Astrocyte (in vitro differentiated cells and primary cell): ENCODE results near the gene GP1BA. TPM values are rescaled to one million over a fixed set of nuclear protein-coding genes. Genes with fewer than 3 reads are reported as not detected.

Experiments used
- DNase-seq: peaks from one replicate; pipeline ENCODE4 v3.0.0-alpha.2; 2010; ENCODE audit warnings: low read depth
- FAIRE-seq: peaks from 2 replicates; lab custom pipeline; 2011; peaks lifted over from hg19 to GRCh38; lab: Jason Lieb, UNC
- H2AFZ ChIP-seq: 2 replicates; pipeline ENCODE4 v1.6.0; 2012; ENCODE audit warnings: low read depth, low read length, inconsistent platforms
- H3K27ac ChIP-seq: 2 replicates; pipeline ENCODE4 v1.5.1; 2011; ENCODE audit warnings: low read depth, low read length, inconsistent platforms
- H3K27me3 ChIP-seq: 2 replicates; pipeline ENCODE4 v1.6.0; 2011; ENCODE audit warnings: low read length, inconsistent platforms; ENCODE audit not compliant: insufficient read depth
- H3K36me3 ChIP-seq: 2 replicates; pipeline ENCODE4 v1.5.1; 2011; ENCODE audit warnings: low read length, inconsistent platforms; ENCODE audit not compliant: insufficient read depth
- H3K4me1 ChIP-seq: 2 replicates; pipeline ENCODE4 v1.5.1; 2011; ENCODE audit warnings: low read length, inconsistent platforms; ENCODE audit not compliant: insufficient read depth
- H3K4me2 ChIP-seq: 2 replicates; pipeline ENCODE4 v1.6.0; 2012; ENCODE audit warnings: low read length, inconsistent platforms
- H3K4me3 ChIP-seq: 2 replicates; pipeline ENCODE4 v1.5.1; 2011; ENCODE audit warnings: low read depth, mild to moderate bottlenecking, low read length, inconsistent platforms; ENCODE audit not compliant: insufficient read depth
- H3K79me2 ChIP-seq: 2 replicates; pipeline ENCODE4 v1.6.0; 2012; ENCODE audit warnings: mild to moderate bottlenecking, low read length, inconsistent platforms; ENCODE audit not compliant: insufficient read depth
- H3K9ac ChIP-seq: 2 replicates; pipeline ENCODE4 v1.6.0; 2012; ENCODE audit warnings: mild to moderate bottlenecking, low read length, inconsistent platforms
- H3K9me3 ChIP-seq: 2 replicates; pipeline ENCODE4 v1.5.1; 2012; ENCODE audit warnings: low read depth, mild to moderate bottlenecking, low read length, inconsistent platforms; ENCODE audit not compliant: insufficient read depth
- H4K20me1 ChIP-seq: 2 replicates; pipeline ENCODE4 v1.6.0; 2012; ENCODE audit warnings: low read length, inconsistent platforms; ENCODE audit not compliant: insufficient read depth
- H3K27ac Mint-ChIP-seq: one replicate; pipeline ENCODE4 v1.8.0; 2021; ENCODE audit warnings: mild to moderate bottlenecking, mixed read lengths; ENCODE audit not compliant: unreplicated experiment
- H3K27me3 Mint-ChIP-seq: one replicate; pipeline ENCODE4 v1.8.0; 2021; ENCODE audit warnings: low read depth, mixed read lengths; ENCODE audit not compliant: unreplicated experiment
- H3K36me3 Mint-ChIP-seq: one replicate; pipeline ENCODE4 v1.8.0; 2021; ENCODE audit warnings: low read depth, mixed read lengths; ENCODE audit not compliant: unreplicated experiment
- H3K4me1 Mint-ChIP-seq: one replicate; pipeline ENCODE4 v1.8.0; 2021; ENCODE audit warnings: low read depth, mixed read lengths; ENCODE audit not compliant: unreplicated experiment
- H3K4me3 Mint-ChIP-seq: one replicate; pipeline ENCODE4 v1.8.0; 2021; ENCODE audit warnings: mild to moderate bottlenecking, moderate library complexity, mixed read lengths; ENCODE audit not compliant: unreplicated experiment
- H3K9me3 Mint-ChIP-seq: one replicate; pipeline ENCODE4 v1.8.0; 2021; ENCODE audit warnings: mild to moderate bottlenecking, mixed read lengths; ENCODE audit not compliant: unreplicated experiment
- EZH2 ChIP-seq: IDR thresholded peaks from 2 replicates; pipeline ENCODE4 v1.6.1; 2012; ENCODE audit warnings: mild to moderate bottlenecking, low read length, inconsistent platforms; ENCODE audit not compliant: insufficient read depth
- total RNA-seq: library from RNA; stranded (reverse); gene quantifications from 2 replicates; pipeline ENCODE4 v1.2.1, GENCODE V29; 2021
- TF ChIP-seq, protein P1 (sequence below): IDR thresholded peaks from 2 replicates; pipeline ENCODE4 v1.5.1; 2011; ENCODE audit warnings: low read depth, mild to moderate bottlenecking, inconsistent platforms, low read length, moderate library complexity; ENCODE audit not compliant: insufficient read depth

GP1BA gene
- total RNA-seq, 1 donor from 2014 or later, result 0.09 TPM

GRCh38 chr17:4939546-4939795, 7.4 kb downstream of the GP1BA start:
- Histone ChIP-seq H3K9me3 (no peaks in the 10 kb centered on the region), H3K4me1 (peaks cover 23% of the 10 kb centered on the region), H3K79me2 (peaks cover 61% of the 10 kb centered on the region), H3K9ac (peak overlapping the region; percentile 97), H4K20me1 (peaks cover 32% of the 10 kb centered on the region), H2AFZ (peak overlapping the region; percentile 68), H3K4me3 (peak overlapping the region; percentile 85), H3K27me3 (no peaks in the 10 kb centered on the region), H3K4me2 (peak overlapping the region; percentile 97), H3K36me3 (peaks cover 20% of the 10 kb centered on the region), H3K27ac (peak overlapping the region; percentile 96)
- DNase-seq, result no peak
- peaks cover 10% of the 10 kb centered on the region for H3K36me3 Mint-ChIP-seq
- peaks cover 26% of the 10 kb centered on the region for H3K4me1 Mint-ChIP-seq
- peak overlapping the region; percentile 95 for H3K4me3 Mint-ChIP-seq
- peaks cover 2% of the 10 kb centered on the region for H3K9me3 Mint-ChIP-seq
- no peak for TF ChIP-seq EZH2
- TF ChIP-seq, protein P1, sequence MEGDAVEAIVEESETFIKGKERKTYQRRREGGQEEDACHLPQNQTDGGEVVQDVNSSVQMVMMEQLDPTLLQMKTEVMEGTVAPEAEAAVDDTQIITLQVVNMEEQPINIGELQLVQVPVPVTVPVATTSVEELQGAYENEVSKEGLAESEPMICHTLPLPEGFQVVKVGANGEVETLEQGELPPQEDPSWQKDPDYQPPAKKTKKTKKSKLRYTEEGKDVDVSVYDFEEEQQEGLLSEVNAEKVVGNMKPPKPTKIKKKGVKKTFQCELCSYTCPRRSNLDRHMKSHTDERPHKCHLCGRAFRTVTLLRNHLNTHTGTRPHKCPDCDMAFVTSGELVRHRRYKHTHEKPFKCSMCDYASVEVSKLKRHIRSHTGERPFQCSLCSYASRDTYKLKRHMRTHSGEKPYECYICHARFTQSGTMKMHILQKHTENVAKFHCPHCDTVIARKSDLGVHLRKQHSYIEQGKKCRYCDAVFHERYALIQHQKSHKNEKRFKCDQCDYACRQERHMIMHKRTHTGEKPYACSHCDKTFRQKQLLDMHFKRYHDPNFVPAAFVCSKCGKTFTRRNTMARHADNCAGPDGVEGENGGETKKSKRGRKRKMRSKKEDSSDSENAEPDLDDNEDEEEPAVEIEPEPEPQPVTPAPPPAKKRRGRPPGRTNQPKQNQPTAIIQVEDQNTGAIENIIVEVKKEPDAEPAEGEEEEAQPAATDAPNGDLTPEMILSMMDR, result no peak
- FAIRE-seq, result no peak
- H3K27me3 Mint-ChIP-seq, result no peaks in the 10 kb centered on the region
- H3K27ac Mint-ChIP-seq, result peak overlapping the region; percentile 88

DNA sequence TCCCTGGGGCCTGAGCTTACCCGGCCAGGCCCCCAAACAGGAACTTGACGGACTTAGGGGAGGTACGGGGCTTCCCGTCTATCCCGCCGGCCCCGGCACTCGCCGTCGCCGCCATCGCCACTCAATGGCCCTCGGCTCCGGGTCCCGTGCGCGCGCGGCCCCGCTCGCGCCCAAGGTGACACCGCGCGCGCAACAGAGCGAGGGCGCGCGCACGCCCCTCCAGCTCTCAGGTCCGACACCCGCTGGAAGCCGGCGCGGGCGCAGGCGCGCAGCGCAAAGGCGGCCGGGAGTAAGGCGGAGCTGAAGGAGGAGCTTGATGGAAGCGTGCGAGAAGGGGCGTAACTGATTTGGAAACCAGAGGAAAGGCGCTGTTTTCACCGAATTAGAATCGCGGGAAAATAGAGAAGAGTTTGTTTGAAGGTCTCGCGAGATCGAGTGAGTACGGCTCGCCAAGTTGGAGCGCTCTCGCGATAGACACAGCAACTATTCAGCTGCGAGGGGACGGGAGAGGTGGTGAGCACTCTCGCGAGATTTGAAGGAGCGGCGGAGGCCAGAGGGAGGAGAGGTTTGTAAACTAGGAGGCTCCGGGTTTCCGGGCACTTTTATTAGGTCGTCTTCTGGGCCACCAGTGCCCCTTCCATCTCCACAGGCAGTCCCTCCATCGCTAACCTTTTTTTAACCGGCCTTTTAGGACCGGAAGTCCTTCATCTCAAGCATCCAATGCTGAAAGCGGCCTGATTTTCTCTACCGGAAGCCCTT, 7.9 kb downstream of the GP1BA start, which contains the start of the genes RNF167 and SLC25A11:
Gene RNF167, plus strand, starts transcription at position 473 of the 759 bp plus-strand sequence. CDS start 642 bp downstream, outside the sequence.
Gene SLC25A11, minus strand, starts transcription at position 251 of the 759 bp plus-strand sequence. Its CDS starts 136 bp downstream, at position 115.
- H3K4me1 Mint-ChIP-seq, result peaks cover 29% of the 10 kb centered on the region
- peaks cover 66% of the 10 kb centered on the region for H3K79me2 ChIP-seq

More for the DNA sequence above, 7.9 kb downstream of the GP1BA start, which contains the start of the genes RNF167 and SLC25A11:
- H3K36me3 ChIP-seq, result peaks cover 25% of the 10 kb centered on the region
- H3K4me3 ChIP-seq, result peak within 1 kb of the TSS; percentile 85
- H3K36me3 Mint-ChIP-seq, result peaks cover 11% of the 10 kb centered on the region
- H3K4me3 Mint-ChIP-seq, result peak within 1 kb of the TSS; percentile 95
- H3K9ac ChIP-seq, result peak within 1 kb of the TSS; percentile 97
- H2AFZ ChIP-seq, result peak within 1 kb of the TSS; percentile 81
- H3K4me2 ChIP-seq, result peak within 1 kb of the TSS; percentile 97
- H3K27ac ChIP-seq, result peak within 1 kb of the TSS; percentile 96
- H3K27ac Mint-ChIP-seq, result peak within 1 kb of the TSS; percentile 99
- peak; percentile 50 for FAIRE-seq
- H4K20me1 ChIP-seq, result peaks cover 37% of the 10 kb centered on the region
- no peaks in the 10 kb centered on the region for H3K27me3 Mint-ChIP-seq
- no peaks in the 10 kb centered on the region for H3K9me3 ChIP-seq
- no peaks in the 10 kb centered on the region for H3K27me3 ChIP-seq
- TF ChIP-seq, protein P1, result no peak
- no peak for TF ChIP-seq EZH2
- peaks cover 2% of the 10 kb centered on the region for H3K9me3 Mint-ChIP-seq
- peaks cover 28% of the 10 kb centered on the region for H3K4me1 ChIP-seq
- DNase-seq, result peak; percentile 98
